B cell (primary cell): ENCODE measurements around the gene ABCD2.

Experiments
- EZH2 ChIP-seq: IDR thresholded peaks from 2 replicates; pipeline ENCODE4 v1.6.1; 2012; ENCODE audit warnings: borderline replicate concordance, low read depth, mild to moderate bottlenecking, moderate library complexity, low read length; ENCODE audit not compliant: insufficient read depth, poor library complexity, severe bottlenecking
- TF ChIP-seq, protein P1 (sequence below): fragments of 200-600 bp; IDR thresholded peaks from one replicate; pipeline ENCODE4 v1.8.0; 2022; ENCODE audit warnings: antibody characterized with exemption, mild to moderate bottlenecking

DNA sequence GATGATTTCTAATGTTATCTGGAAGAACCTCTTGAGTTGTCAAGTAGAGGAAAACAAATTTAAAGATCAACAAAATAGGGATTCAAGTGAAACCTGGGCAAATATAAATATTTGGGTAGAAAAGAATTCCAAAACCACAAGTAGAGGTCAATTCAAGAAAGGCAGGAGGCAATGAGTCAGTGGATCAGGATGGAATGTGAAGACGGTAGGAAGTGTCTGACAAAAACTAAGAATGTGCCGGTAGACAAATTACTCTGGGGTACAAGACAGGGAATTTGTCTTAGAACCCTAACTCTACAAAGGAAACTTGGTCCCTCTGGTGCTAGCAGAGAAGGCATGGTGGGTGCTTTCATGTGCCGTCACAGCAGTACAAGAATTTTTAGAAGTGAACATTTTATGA, 13.6 kb downstream of the ABCD2 start:
- TF ChIP-seq, protein P1, sequence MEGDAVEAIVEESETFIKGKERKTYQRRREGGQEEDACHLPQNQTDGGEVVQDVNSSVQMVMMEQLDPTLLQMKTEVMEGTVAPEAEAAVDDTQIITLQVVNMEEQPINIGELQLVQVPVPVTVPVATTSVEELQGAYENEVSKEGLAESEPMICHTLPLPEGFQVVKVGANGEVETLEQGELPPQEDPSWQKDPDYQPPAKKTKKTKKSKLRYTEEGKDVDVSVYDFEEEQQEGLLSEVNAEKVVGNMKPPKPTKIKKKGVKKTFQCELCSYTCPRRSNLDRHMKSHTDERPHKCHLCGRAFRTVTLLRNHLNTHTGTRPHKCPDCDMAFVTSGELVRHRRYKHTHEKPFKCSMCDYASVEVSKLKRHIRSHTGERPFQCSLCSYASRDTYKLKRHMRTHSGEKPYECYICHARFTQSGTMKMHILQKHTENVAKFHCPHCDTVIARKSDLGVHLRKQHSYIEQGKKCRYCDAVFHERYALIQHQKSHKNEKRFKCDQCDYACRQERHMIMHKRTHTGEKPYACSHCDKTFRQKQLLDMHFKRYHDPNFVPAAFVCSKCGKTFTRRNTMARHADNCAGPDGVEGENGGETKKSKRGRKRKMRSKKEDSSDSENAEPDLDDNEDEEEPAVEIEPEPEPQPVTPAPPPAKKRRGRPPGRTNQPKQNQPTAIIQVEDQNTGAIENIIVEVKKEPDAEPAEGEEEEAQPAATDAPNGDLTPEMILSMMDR, result no peak
- TF ChIP-seq EZH2, result no peak
